ENCODE measurements around the gene PPP1R10.

GRCh38 chr6:30598912-30599624 lies 18.0 kb downstream of the PPP1R10 start:
- TF ChIP-seq, protein P1, sequence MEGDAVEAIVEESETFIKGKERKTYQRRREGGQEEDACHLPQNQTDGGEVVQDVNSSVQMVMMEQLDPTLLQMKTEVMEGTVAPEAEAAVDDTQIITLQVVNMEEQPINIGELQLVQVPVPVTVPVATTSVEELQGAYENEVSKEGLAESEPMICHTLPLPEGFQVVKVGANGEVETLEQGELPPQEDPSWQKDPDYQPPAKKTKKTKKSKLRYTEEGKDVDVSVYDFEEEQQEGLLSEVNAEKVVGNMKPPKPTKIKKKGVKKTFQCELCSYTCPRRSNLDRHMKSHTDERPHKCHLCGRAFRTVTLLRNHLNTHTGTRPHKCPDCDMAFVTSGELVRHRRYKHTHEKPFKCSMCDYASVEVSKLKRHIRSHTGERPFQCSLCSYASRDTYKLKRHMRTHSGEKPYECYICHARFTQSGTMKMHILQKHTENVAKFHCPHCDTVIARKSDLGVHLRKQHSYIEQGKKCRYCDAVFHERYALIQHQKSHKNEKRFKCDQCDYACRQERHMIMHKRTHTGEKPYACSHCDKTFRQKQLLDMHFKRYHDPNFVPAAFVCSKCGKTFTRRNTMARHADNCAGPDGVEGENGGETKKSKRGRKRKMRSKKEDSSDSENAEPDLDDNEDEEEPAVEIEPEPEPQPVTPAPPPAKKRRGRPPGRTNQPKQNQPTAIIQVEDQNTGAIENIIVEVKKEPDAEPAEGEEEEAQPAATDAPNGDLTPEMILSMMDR (conservative IDR thresholded peaks at IDR 0.05), result no peak
- TF ChIP-seq EZH2 (IDR thresholded peaks at IDR 0.05; ENCODE audit: low read depth), result no peak

All from PC-9 (cell line).